ENCODE data around the gene WRNIP1.
"Not testable (repeated sequence)": the region's sequence is repeated elsewhere in the genome, so short reads cannot be mapped to it uniquely, and the experiment has no call there.

The WRNIP1 gene

DNA sequence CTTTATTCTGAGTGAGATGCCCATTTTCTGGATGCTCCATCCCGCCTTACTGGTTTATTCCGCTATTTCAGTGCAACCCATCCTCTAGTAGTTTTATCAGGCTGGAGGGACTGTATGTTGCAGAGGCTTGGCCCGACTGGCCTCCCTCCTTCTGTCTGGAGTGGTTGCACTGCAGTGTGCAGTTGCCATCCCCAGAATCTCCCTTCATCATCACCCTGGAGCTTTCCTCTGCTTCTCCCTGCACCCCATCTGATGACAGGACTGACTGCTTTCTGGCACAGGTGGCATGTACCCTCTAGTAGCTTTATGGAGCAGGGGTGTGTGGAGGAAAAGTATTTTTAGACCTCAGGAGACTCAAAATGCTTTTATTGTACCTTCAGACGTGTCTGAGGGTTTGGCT, 21.1 kb downstream of the WRNIP1 start:
- no peak for DNase-seq

DNA sequence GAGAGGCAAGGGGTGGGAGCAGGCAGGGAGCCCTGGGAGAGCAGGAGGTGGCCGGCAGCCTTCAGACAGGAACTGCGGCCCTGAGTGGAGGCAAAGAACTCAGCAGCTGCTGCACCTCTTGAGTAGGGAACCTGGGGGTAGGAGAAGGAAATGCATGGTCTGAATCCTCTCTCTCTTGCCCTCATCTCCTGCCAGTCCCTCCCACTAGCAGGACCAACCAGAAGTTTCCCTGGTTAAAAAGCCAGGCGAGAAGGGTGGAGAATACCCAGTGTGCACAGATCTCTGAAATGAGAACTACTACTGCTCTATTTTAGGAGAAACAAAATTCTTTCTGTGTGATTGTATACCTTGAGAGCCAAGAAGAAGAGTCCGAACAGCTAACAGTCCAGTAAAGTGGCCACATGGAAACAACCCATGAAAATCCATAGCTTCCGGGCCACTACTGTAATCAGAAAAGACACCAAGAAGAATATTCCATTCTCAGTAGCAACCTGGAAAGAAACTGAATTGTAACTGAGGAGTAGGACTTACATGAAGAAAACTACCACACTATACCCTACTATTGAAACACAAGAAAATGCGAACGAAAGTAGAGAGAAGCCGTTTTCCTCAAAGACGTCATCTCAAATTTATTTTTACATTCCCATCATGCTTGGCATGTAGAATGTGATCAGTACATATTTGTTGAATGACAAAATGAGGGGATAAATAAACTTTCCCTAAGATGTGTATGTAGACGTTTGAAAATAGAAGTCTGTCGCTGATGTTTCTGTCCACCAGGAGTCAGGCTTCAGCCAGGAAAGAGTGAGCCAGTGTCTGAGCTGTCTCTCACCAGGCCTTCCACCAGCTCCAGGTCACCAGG, 25.6 kb downstream of the WRNIP1 start:
- DNase-seq: peak; percentile 63

DNA sequence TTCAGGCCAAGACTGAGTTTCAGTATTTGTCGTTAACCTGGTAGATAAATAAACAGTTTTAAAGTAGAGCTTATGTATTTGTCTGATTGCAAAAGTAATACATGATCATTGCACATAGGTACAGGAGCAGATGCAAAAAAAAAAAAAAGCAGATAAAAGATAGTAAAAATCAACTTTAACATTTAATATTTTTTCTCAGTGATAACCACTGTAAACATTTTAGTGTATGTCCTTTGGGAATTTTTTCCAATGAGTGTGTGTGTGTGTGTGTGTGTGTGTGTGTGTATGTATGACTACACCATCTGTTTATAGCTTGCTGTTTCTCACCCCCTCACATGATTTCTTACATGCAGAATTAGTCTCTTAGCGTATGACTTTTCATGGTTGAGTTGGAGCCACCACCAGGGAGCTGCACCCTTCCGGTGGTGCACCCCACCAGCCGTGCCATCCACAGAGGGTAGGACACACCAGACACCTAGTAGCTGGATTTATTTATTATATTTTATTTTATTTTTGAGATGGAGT, 26.3 kb downstream of the WRNIP1 start:
- DNase-seq: no peak

DNA sequence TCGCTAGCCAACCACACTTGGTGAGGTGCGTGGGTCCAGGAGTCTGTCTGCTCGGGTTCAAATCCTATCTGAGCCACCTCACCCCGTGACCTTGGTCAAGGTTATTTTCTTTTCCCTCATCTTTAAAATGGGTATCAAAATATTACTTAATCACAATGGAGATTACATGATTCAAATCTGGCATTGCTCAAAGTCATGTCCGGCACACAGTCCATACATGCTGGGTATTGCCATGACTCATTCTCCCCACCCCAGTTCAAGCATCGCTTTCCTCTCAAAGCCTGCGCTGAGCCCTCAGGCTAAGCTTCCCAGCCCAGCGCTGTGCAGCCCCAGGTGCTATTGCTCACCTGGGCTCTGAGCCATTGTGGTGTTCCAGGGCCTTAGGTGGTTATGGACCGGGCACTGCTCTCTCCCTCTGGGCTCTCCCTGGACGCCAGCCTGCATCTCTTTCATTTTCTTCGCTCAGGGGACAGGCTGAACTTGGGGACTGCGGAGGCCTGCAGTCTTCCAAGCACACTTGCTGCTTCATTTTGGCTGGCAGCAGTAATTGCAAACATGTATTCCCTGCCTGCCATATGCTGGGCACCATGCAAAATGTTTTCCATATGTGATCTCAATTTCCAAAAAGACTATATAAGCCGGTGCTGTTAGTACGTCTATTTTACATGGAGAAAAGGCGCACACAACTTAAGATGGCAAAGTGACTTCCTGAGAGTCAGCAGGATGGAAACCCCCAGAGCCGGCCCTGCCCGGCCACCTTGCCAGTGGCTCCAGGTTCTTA, 27.3 kb downstream of the WRNIP1 start:
- DNase-seq: peak; percentile 60

DNA sequence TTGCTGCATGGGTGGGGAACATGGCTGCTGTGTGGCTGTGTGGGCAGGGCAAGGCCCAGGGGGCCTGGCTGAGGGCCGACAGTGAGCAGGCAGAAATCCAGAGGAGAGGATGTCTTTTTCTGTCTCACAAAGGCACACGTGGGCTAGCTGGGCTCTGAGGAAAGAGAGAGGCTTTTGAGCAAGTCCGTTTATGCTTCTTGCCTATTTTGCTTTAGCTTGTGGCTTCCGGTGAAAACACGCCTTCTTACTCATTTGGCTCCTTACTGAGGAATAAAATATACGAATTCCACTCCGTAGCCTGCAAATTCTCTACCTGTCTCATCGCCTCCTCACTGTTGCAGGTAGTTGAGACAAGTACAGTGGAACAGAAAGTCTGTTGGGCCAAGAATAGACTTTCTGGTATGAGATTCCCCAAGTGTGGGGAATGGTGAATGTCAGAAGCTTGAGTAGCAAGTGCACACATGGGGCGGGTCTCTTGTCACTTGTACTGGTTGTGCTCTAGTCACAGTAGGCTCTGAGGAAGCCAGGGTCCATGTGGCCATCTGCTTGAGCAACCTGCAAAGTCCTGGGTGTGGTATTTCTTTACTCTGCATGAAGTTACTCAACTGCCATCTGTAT, 28.4 kb downstream of the WRNIP1 start:
- no peak for DNase-seq

DNA sequence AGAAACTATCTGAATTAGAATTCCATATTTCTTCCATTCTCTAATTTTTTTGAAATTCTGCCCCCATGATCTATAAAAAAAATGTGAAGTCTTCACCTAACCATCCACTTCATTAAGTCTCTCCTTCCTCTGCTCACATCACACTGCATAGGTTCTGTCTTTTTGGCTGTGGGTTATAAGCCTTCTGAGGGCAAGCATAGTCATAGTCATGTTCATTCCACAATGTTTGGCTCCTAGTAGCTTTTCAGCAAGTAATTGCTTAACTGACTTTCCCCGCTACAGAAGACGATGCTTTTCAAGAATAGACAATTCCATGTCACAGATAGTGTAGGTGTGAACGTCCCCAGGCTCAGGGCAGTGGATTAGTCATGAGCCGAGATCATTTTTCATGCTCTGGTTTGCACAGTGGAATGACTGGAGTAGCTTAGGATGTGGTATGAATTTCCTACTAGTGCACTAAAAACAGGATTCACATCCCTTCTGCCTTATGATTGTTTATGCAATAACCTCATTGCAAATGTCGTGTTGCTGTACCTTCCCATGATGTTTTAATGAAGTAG, 29.1 kb downstream of the WRNIP1 start:
- peak; percentile 45 for DNase-seq

DNA sequence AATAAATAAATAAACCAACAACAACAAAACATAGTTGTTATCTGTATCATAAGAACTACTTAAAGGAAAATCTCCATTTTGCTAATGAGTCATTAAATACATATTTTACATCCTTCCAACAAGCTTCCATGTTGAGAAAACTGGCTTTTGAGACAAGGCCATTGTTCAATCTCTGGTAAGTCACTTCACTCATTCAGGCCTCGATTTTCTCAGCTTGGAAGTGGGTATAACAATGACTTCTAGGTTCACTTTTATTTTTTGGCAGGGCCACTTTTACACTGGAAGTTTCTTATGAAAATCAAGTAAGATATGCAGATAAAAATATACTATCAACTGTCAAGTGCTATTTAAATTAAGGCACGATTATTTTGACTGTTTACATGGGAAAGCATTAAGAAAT, 30.0 kb downstream of the WRNIP1 start:
- no peak for DNase-seq

DNA sequence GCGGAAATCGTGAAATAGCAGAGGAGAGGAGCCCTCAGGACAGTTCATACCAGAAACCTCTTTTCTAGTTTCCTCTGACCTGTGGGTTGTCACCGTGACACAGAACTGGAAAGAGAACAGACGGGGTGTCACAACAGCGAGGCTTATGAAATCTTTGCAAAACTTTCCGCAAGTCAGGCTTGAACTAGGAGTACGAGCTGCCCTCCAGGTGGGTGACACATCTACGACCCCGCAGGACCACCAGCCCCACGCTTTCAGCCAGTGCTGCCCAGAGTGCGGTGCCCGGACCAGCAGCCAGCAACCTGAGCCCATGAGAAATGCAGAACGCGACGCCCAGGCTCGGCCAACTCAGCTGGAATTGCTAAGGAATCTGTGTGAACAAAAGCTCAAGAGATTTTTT, 30.8 kb downstream of the WRNIP1 start:
- DNase-seq: no peak

DNA sequence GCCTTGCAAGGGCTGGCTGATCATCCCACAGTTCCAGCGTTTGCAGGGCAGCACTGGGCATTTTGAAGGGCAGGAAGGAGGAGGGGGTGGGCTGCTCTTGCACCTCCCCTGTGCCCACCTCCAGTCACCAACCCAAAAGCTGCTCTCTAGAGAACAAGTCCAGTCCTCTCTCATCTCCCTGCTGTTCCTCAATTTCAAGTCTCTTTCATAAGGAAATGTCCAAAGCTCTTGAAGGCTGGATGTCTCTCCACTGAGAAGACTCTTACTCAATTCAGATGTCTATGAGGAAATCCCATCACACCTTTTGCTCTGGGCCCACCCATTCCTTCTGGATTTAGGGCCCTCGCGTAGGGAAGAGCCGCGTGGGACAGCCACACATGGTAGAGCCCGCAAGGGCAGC, 31.7 kb downstream of the WRNIP1 start:
- no peak for DNase-seq

DNA sequence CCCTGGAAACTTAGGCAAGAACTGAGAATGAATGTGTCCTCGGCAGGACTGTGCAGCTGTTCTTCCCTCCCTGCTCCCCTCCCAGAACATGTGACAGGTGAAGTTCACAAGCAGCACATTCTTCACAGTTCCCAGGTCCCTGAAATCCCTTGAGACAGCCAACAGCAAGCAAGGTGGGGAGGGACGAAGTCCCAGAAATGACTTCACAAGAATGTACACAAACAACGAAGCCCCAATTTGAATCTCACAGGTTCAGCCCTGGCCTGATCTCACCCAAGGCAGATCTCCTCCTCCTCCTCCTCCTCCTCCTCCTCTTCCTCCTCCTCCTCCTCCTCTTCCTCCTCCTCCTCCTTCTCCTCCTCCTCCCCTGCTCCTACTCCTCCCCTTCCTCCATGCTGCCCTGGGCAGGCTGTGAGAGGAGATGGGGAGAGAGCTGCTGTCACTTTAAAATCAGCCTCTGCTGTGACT, 32.4 kb downstream of the WRNIP1 start:
- no peak for DNase-seq

DNA sequence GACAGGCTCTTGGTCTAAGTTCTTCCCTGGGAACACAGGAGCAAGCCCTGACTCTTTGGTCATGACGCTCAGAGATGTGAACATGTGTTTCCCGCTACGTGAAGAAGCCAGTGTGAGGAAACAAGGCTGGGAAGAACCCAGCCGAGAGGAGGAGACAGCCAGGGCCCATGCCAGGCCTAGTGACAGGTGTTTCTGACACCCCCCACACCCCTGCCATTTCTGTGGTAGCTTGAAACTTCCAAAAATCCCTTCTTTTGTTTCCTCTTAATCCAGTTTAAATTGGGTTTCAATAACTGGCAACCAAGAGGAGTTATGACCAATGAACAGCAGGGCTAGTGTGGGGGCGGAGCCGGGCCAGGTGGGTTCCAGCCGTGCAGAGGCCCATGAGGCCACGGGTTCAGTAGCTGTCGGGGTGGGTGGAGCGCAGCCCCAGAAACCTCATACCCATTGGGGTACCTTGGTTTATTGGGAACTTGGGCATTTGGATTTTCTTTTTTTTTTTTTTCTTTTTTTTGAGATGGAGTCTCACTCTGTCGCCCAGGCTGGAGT, 33.5 kb downstream of the WRNIP1 start:
- DNase-seq: no peak

DNA sequence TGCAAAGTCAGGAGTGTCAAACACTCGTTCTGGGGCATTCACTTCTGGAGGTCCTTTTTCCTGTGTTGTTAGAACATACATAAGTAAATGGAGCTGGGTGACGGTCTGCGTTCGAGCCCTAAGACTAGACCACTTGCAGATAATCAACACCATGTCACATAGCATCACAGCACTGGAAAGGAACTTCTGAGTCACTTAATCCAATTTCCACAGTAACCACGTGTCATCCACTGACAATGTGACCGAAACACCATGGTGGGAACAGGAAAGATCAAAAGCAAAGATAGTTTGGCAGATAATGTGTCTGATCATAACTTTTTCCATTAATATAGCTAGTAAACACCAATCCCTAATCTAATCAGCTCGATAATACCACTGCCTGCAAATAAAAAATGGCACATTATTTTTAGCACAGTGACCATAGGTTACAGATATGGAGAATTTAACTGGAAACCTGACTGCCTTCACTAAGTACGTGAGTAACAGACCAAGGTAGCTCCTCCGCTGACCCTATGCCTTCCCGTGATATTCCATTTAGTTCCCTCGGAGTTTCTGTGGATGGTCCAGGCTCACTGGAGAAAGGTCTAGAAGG, 34.8 kb downstream of the WRNIP1 start:
- DNase-seq: no peak

DNA sequence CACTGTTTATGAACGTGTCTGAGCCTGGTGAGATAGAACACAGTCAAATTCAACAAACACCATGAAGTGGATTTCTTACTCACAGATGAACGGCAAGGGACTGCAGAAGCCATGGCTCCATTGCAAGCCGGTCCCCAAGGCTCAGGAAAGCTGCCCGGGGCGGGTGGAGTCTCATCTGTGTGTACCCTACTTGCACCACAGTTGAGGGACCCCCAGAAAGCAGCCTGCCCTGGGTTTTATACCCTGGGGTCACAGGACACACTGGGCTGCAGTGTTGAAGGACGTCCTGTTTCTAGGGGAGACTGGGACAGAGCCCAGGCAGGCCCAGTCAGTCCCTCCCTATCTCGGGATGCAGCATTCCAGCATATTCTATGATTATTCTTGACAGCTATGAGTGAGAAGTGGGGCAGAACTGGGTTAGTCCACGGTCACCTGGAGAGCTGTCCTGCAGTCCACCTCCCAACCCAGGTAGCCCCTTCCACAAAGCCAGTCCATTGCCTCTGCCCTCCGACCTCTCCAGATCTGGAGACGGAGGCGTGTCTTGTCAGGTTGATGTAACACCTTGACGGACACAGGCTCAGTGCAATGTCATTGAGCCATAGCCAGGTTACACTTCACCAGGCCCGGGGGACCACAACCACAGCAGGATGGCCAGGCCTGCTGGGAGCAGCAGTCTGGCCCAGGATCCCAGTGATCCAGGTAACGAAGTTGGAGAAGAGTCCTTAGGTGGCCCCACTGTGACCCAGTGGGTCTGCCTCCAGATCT, 35.5 kb downstream of the WRNIP1 start:
- no peak for DNase-seq

DNA sequence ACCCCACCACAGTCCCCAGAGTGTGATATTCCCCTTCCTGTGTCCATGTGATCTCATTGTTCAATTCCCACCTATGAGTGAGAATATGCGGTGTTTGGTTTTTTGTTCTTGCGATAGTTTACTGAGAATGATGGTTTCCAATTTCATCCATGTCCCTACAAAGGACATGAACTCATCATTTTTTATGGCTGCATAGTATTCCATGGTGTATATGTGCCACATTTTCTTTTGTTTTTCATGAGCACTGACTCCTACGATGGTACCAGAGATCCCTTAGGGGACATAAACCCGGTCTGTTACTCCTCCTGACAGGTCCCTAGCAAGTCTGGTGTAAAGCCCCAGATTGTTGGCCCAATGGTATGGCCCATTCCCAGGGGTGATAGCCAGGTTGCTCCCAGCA, 36.5 kb downstream of the WRNIP1 start:
- not testable (repeated sequence) for DNase-seq

DNA sequence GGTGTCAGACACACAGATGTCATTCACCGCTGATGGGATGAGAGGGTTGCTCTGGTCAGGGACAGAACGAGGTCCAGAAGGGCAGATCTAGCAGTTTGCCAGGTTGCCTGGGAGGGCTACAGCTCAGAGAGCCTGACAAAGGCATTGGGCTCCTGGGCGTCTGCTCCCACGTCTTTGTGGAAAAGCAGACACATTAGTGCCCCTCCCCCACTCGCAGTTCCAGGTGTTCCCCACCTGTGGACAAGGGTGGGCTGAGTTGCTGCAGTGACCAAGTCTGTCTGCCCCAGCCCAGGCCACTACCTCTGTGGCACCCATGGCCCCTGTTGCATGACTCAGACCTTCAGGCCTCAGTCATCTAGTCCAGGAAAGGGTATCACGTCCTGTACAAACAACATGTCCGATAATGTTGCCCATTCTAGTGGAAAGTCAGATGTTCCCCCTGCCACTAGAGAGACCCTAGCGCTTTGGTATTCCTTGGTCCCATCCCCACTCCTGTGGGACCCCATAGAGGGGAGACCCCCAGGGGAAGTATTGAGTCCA, 37.4 kb downstream of the WRNIP1 start:
- DNase-seq: no peak

DNA sequence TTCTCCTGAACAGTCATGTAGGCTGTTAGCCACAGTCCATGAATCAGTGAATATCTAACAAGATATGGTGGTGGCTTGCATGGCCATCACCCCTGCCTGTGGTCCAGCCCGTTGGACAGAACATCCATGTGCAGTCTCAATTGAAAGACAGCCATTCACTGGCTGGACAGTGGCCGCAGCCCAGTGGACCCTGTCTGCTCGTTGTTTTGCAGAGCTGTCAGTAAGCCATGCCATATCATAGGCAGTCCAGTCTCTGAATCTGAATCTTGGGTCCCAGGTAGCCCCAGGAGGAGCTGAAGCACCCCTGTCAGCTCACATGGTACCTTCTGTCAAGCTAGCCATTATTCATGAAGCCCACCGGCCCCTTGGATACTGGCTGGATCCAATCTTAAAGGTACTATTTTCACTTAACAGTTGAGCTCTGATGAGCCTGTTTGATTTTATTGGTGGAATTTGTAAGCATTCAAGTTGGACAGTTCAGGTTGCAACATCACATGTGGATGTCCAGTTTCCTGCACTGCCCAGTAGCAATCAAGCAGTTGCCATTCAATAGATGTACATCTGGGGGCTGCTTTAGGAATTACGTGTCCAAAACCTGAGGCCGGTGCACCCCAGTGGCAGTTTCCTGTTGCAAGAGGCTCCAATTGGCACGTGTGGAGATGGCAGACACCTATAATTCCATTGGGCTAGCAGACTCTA, 38.7 kb downstream of the WRNIP1 start:
- no peak for DNase-seq

DNA sequence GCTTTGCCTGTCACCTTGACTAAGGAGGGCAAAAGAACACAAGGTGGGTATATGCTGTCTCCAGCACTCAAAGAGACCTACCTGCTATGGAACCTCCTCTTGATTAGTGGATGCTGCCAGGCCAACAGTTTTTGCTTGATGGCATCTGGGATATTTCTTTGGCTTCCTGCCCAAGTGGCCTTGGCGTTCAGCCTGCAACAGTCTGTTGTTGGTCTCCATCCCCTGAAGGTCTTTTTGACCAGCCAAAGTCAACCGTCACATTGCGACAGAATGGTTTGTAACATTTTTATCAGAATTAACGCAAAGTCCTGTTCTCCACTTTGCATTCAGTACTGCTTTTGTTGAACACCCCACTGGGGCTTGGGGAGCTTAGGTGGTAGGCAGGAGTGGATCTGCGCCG, 39.3 kb downstream of the WRNIP1 start:
- no peak for DNase-seq

DNA sequence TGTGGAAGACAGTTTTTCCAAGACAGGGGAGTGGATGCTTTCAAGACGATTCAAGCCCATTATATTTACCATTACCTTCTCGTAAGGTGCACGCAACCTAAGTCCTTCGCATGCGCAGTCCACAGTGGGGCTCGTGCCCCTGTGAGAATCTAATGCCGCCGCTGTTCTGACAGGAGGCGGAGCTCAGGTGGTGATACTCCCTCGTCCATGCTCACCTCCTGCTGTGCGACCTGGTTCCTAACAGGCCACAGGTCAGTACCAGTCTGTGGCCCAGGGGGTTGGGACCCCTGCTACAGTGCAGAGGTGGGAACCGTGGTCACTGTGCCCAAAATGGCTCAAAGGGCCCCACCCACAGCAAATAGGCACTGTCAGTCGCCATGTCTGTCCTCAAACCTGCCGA, 39.8 kb downstream of the WRNIP1 start:
- DNase-seq: no peak

DNA sequence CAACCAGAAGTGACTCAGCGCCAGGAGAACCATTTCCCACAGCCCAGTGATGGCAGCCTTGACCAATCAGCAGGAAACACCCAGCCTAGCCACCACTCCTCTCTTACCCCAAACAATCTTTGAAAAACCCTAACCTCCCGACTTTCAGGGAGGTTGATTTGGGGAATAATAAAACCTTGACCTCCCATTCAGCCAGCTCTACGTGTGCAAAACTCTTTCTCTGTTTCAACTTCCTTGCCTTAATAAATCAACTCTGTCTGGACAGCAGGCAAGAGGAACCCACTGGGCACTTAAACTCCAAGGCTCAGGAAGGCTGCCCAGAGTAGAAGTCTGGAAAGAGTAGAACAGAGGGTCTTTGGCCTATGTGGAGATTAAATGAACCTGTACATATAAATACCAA, 41.5 kb downstream of the WRNIP1 start:
- no peak for DNase-seq

DNA sequence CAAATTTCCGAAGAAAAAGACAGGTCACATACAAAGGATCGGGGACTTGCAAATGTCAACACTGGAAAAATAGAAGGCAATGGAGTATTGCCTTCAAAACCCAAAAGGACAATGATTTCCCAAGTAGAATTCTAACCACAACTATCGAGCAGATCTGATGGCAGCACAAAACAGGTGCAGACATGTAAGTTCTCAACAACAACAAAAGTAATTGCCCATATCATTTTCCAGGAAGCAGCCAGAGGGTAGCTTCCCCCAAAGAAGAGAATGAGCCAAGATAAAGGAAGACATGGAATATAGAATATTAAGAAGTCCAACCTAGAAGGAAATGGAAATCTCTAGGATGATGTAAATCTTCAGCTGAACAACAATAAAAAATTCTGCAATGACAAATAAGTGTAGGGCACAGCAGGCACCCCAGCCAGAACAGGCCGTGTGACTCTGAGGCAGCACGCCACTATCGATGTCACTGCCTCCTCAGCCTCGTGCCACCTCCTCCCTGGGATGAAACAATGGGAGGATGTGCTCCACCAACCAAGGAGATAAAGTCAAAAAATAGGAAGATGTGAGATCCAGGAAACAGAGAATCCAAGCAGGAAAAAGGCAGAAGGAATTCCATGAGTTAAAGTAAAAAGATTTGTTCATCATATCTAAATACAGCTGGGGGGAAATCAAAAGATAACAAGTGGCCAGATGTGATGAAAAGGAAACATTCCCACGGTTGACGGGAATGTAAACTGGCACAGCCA, 42.3 kb downstream of the WRNIP1 start:
- DNase-seq: no peak
